NB4 (cell line): ENCODE results near the gene CASZ1.

Experiments used
- DNase-seq: peaks from one replicate; pipeline ENCODE4 v3.0.0; 2010; ENCODE audit warnings: low read depth
- H3K4me3 ChIP-seq: one replicate; pipeline ENCODE4 v1.5.1; 2011; ENCODE audit warnings: mild to moderate bottlenecking, low read depth, low read length, moderate library complexity
- CTCF ChIP-seq: IDR thresholded peaks from one replicate; pipeline ENCODE4 v1.5.1; 2012; ENCODE audit warnings: low read depth, low read length
- MAX ChIP-seq: IDR thresholded peaks from 2 replicates; pipeline ENCODE4 v1.6.1; 2011; ENCODE audit warnings: low read depth, low read length
- MYC ChIP-seq: IDR thresholded peaks from 2 replicates; pipeline ENCODE4 v1.6.1; 2011; ENCODE audit warnings: low read depth, low read length
- POLR2A ChIP-seq: IDR thresholded peaks from 2 replicates; pipeline ENCODE4 v1.6.1; 2011; ENCODE audit warnings: mild to moderate bottlenecking; ENCODE audit not compliant: insufficient read length; ENCODE audit errors: extremely low read depth

The CASZ1 gene

GRCh38 chr1:10720635-10721034 is 75.8 kb downstream of the CASZ1 start:
- no peak for DNase-seq
- TF ChIP-seq MAX (no peak), CTCF (no peak), POLR2A (no peak), MYC (no peak)
- no peak overlapping the region for H3K4me3 ChIP-seq

GRCh38 chr1:10718083-10718415 is 78.4 kb downstream of the CASZ1 start:
- no peak for TF ChIP-seq MYC
- no peak overlapping the region for H3K4me3 ChIP-seq
- DNase-seq, result no peak

GRCh38 chr1:10717296-10718082 is 79.0 kb downstream of the CASZ1 start:
- H3K4me3 ChIP-seq, result no peak overlapping the region
- DNase-seq, result no peak
- no peak for TF ChIP-seq CTCF

GRCh38 chr1:10716840-10717239 is 79.6 kb downstream of the CASZ1 start:
- H3K4me3 ChIP-seq, result no peak overlapping the region
- TF ChIP-seq MYC, result no peak

GRCh38 chr1:10714337-10715114 is 81.9 kb downstream of the CASZ1 start:
- H3K4me3 ChIP-seq, result no peak overlapping the region
- no peak for DNase-seq
- TF ChIP-seq MYC, result no peak
- TF ChIP-seq MAX, result no peak
- no peak for TF ChIP-seq CTCF
- no peak for TF ChIP-seq POLR2A

More at GRCh38 chr1:10716840-10717239, 79.6 kb downstream of the CASZ1 start:
- DNase-seq, result no peak

- DNase-seq, result no peak
- no peak for TF ChIP-seq MAX
- no peak for TF ChIP-seq POLR2A
- no peak for TF ChIP-seq CTCF
- no peak for TF ChIP-seq MYC
- H3K4me3 ChIP-seq, result no peak overlapping the region
Measured at GRCh38 chr1:10713614-10714013, 82.8 kb downstream of the CASZ1 start.
